Measurements from ENCODE around the gene FILIP1L. TPM values are rescaled to one million over a fixed set of nuclear protein-coding genes. Genes with fewer than 3 reads are reported as not detected.

The FILIP1L gene
- total RNA-seq, 2 experiments from 2014 or later = not detected

DNA sequence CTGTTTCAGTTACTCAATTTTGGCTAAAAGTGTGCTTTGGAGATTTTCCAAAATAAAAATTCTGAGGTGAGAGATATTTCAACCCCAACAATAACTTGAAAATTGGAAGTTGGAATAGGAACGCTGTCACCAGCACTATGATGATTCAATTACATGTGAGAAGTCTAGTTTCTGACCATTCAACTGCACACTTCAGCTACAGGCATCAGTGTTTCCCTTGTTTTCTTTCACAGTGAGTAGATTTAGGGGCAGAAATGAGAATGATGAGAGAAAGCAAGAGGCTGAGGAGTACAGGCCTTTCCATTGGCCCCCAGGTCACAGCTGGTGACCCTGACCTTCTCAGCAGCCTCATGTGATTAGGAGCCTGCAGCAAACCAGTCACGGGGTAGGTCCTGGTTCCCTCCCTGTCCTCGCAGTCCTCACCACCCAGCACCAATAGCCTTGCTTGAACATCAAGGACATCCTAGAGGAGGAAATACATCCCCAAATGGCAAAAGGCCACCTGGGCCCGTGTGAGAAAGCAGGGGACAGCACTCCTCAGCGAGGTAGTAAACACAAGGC is 10.0 kb upstream of the FILIP1L start:
- DNase-seq (ENCODE audit: low spot score) = no peak
- no peaks in the 10 kb centered on the region for H3K9me2 ChIP-seq (ENCODE audit: insufficient read depth, low read length)
- H3K4me2 ChIP-seq (ENCODE audit: low read length) = no peak overlapping the region
- no TSS peak for BruUV-seq (replicated peaks)
- H3K36me3 ChIP-seq (ENCODE audit: insufficient read depth, low read length) = no peaks in the 10 kb centered on the region
- no peak overlapping the region for H3K27ac ChIP-seq (ENCODE audit: low read depth, low read length, poor library complexity, severe bottlenecking)
- no peak overlapping the region for H2AFZ ChIP-seq (ENCODE audit: low read length)
- intact Hi-C loops (cut with micrococcal nuclease; ENCODE audit: unreplicated experiment) = no loop called here
- POLR2A ChIA-PET = no interaction called here
- H3K9me3 ChIP-seq (ENCODE audit: low read length) = no peaks in the 10 kb centered on the region
- no peaks in the 10 kb centered on the region for H3K79me2 ChIP-seq (ENCODE audit: insufficient read depth, low read depth, low read length)
- H3K4me3 ChIP-seq (ENCODE audit: low read depth, low read length, poor library complexity, severe bottlenecking) = no peak overlapping the region
- H4K20me1 ChIP-seq (ENCODE audit: insufficient read depth, low read length) = no peaks in the 10 kb centered on the region
- no peak for TF ChIP-seq CTCF (conservative IDR thresholded peaks at IDR 0.05; ENCODE audit: low read length)
- TF ChIP-seq EZH2phosphoT487 (IDR thresholded peaks at IDR 0.05; ENCODE audit: borderline replicate concordance, low read depth, low read length) = no peak
- CTCF ChIA-PET (ENCODE audit: unreplicated experiment) = no interaction called here
- no peaks in the 10 kb centered on the region for H3K4me1 ChIP-seq (ENCODE audit: insufficient read depth, low read length, poor library complexity, severe bottlenecking)

DNA sequence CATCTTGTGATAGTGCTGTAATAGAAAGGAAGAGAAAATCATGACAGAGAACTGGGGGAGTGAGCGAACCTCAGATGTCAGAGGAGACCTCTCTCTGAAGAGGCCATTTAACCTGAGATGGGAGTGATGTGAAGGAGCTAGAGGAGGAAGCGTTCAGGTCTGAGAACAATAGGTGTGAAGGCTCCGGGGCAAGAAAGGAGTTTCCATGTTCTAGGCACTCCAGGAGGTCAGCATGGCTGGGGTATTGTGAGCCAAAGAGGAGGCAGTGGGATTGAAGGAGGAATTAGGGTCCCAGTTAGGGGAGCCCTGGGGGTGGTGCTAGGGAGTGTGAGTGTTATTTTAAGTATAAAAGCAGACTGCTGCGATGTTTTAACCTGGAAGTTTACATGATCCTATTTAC is 8.8 kb upstream of the FILIP1L start:
- Histone ChIP-seq H4K20me1 (ENCODE audit: insufficient read depth, low read length) (no peaks in the 10 kb centered on the region), H3K4me3 (ENCODE audit: low read depth, low read length, poor library complexity, severe bottlenecking) (no peak overlapping the region), H3K9me2 (ENCODE audit: insufficient read depth, low read length) (no peaks in the 10 kb centered on the region), H3K27ac (ENCODE audit: low read depth, low read length, poor library complexity, severe bottlenecking) (no peak overlapping the region), H2AFZ (ENCODE audit: low read length) (no peak overlapping the region), H3K36me3 (ENCODE audit: insufficient read depth, low read length) (no peaks in the 10 kb centered on the region), H3K4me2 (ENCODE audit: low read length) (no peak overlapping the region), H3K4me1 (ENCODE audit: insufficient read depth, low read length, poor library complexity, severe bottlenecking) (no peaks in the 10 kb centered on the region), H3K79me2 (ENCODE audit: insufficient read depth, low read depth, low read length) (no peaks in the 10 kb centered on the region), H3K9me3 (ENCODE audit: low read length) (no peaks in the 10 kb centered on the region)
- intact Hi-C loops (cut with micrococcal nuclease; ENCODE audit: unreplicated experiment) = no loop called here
- no TSS peak for BruUV-seq (replicated peaks)
- no peak for DNase-seq (ENCODE audit: low spot score)
- TF ChIP-seq EZH2phosphoT487 (IDR thresholded peaks at IDR 0.05; ENCODE audit: borderline replicate concordance, low read depth, low read length) (no peak), CTCF (conservative IDR thresholded peaks at IDR 0.05; ENCODE audit: low read length) (no peak)
- ChIA-PET POLR2A (no interaction called here), CTCF (ENCODE audit: unreplicated experiment) (no interaction called here)

DNA sequence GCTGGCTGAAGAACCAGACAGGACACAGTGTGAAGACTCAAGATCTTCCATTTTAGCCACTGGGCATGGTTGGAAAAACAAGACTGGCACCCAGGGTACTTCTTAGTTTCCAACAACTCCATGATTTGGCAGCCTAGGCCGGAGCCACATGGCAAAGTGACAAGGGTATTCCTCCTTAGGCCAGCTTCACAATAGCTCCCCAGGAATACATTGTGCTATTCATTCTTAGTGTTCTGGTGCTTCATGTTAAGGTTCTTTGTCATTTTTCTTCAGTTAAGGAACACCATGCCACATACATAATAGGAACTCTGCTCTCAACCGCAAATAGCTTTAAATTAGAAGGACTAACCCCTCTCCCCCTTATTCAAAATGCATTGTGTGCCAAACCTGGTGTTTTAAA is 8.0 kb upstream of the FILIP1L start:
- CTCF ChIA-PET (ENCODE audit: unreplicated experiment) = no interaction called here
- no peak overlapping the region for H2AFZ ChIP-seq (ENCODE audit: low read length)
- no peaks in the 10 kb centered on the region; the same call in 1 of the 2 replicates for H4K20me1 ChIP-seq (ENCODE audit: insufficient read depth, low read length)
- TF ChIP-seq CTCF (conservative IDR thresholded peaks at IDR 0.05; ENCODE audit: low read length) (no peak), EZH2phosphoT487 (IDR thresholded peaks at IDR 0.05; ENCODE audit: borderline replicate concordance, low read depth, low read length) (no peak)
- H3K9me2 ChIP-seq (ENCODE audit: insufficient read depth, low read length) = no peaks in the 10 kb centered on the region
- H3K4me3 ChIP-seq (ENCODE audit: low read depth, low read length, poor library complexity, severe bottlenecking) = no peak overlapping the region
- H3K36me3 ChIP-seq (ENCODE audit: insufficient read depth, low read length) = no peaks in the 10 kb centered on the region
- no peak overlapping the region for H3K4me2 ChIP-seq (ENCODE audit: low read length)
- POLR2A ChIA-PET = no interaction called here
- BruUV-seq (replicated peaks) = no TSS peak
- H3K4me1 ChIP-seq (ENCODE audit: insufficient read depth, low read length, poor library complexity, severe bottlenecking) = no peaks in the 10 kb centered on the region
- no peaks in the 10 kb centered on the region for H3K79me2 ChIP-seq (ENCODE audit: insufficient read depth, low read depth, low read length)
- intact Hi-C loops (cut with micrococcal nuclease; ENCODE audit: unreplicated experiment) = no loop called here
- no peak for DNase-seq (ENCODE audit: low spot score)
- H3K27ac ChIP-seq (ENCODE audit: low read depth, low read length, poor library complexity, severe bottlenecking) = no peak overlapping the region
- H3K9me3 ChIP-seq (ENCODE audit: low read length) = no peaks in the 10 kb centered on the region
